Liver (tissue), 9 donors: ENCODE data around the gene CCDC154. TPM values are rescaled to one million over a fixed set of nuclear protein-coding genes. Genes with fewer than 3 reads are reported as not detected.
"Not testable (repeated sequence)": the region's sequence is repeated elsewhere in the genome, so short reads cannot be mapped to it uniquely, and the experiment has no call there.

Experiments used
- DNase-seq: peaks from one replicate; pipeline ENCODE4 v3.0.0-alpha.2; 2017; ENCODE audit warnings: low spot score
- H3K27ac ChIP-seq, 2 donors: one replicate each; pipeline ENCODE4 v1.7.0; 2013; ENCODE audit warnings: inconsistent platforms in 2 of 2, low read length in 2 of 2, control low read depth in 1 of 2, low read depth in 1 of 2, mild to moderate bottlenecking in 1 of 2
- H3K27me3 ChIP-seq, 4 donors: one replicate each; pipeline versions ENCODE4 v1.6.1 to v1.7.0; 2013; ENCODE audit warnings: low read length in 3 of 4, inconsistent platforms in 1 of 4, mild to moderate bottlenecking in 1 of 4, moderate library complexity in 1 of 4; ENCODE audit not compliant: control insufficient read depth in 4 of 4, insufficient read depth in 4 of 4
- H3K36me3 ChIP-seq, 4 donors: one replicate each; pipeline versions ENCODE4 v1.6.1 to v1.7.0; 2013; ENCODE audit warnings: low read length in 3 of 4, mild to moderate bottlenecking in 3 of 4, low read depth in 1 of 4, moderate library complexity in 1 of 4; ENCODE audit not compliant: control insufficient read depth in 4 of 4, insufficient read depth in 3 of 4
- H3K4me1 ChIP-seq, 4 donors: one replicate each; pipeline versions ENCODE4 v1.6.1 to v1.7.0; 2013; ENCODE audit warnings: low read length in 3 of 4, mild to moderate bottlenecking in 3 of 4, moderate library complexity in 1 of 4; ENCODE audit not compliant: control insufficient read depth in 4 of 4, insufficient read depth in 4 of 4
- H3K4me3 ChIP-seq, 3 donors: one replicate each; pipeline versions ENCODE4 v1.6.1 to v1.7.0; 2013; ENCODE audit warnings: low read length in 3 of 3, control low read depth in 1 of 3, low read depth in 1 of 3, mild to moderate bottlenecking in 1 of 3
- H3K9ac ChIP-seq, 2 donors: one replicate each; pipeline ENCODE4 v1.7.0; 2013; ENCODE audit warnings: low read length in 2 of 2, mild to moderate bottlenecking in 2 of 2, moderate library complexity in 2 of 2, control low read depth in 1 of 2, low read depth in 1 of 2
- H3K9me3 ChIP-seq, 4 donors: one replicate each; pipeline versions ENCODE4 v1.6.1 to v1.7.0; 2013; ENCODE audit warnings: low read length in 3 of 4; ENCODE audit not compliant: control insufficient read depth in 4 of 4
- EGR1 ChIP-seq, 2 donors: IDR thresholded peaks; 2 replicates each; pipeline ENCODE4 v1.6.1; 2016 to 2018; ENCODE audit warnings: antibody characterized with exemption in 2 of 2, low read depth in 2 of 2
- FOXA2 ChIP-seq: IDR thresholded peaks from 2 replicates; pipeline ENCODE4 v1.6.1; 2016; ENCODE audit warnings: antibody characterized with exemption
- GABPA ChIP-seq, 2 donors: IDR thresholded peaks in 1 of 2; conservative IDR thresholded peaks in 1 of 2; 2 replicates each; pipeline ENCODE4 v1.6.1; 2016; ENCODE audit warnings: antibody characterized with exemption in 2 of 2, mild to moderate bottlenecking in 1 of 2, moderate library complexity in 1 of 2
- HNF4A ChIP-seq, 2 donors: conservative IDR thresholded peaks; 2 replicates each; pipeline ENCODE4 v1.6.1; 2016; ENCODE audit warnings: antibody characterized with exemption in 2 of 2, mild to moderate bottlenecking in 2 of 2
- NR2F2 ChIP-seq: IDR thresholded peaks from 2 replicates; pipeline ENCODE4 v1.6.1; 2016; ENCODE audit warnings: antibody characterized with exemption
- RAD21 ChIP-seq, 2 donors: IDR thresholded peaks; 2 replicates each; pipeline ENCODE4 v1.6.1; 2016; ENCODE audit warnings: antibody characterized with exemption in 2 of 2, mild to moderate bottlenecking in 2 of 2
- RXRA ChIP-seq, 2 donors: IDR thresholded peaks; 2 replicates each; pipeline ENCODE4 v1.6.1; 2017 to 2018; ENCODE audit warnings: antibody characterized with exemption in 2 of 2, mild to moderate bottlenecking in 1 of 2
- TAF1 ChIP-seq: conservative IDR thresholded peaks from 2 replicates; pipeline ENCODE4 v1.6.1; 2016; ENCODE audit warnings: antibody characterized with exemption, mild to moderate bottlenecking
- YY1 ChIP-seq: IDR thresholded peaks from 2 replicates; pipeline ENCODE4 v1.6.1; 2016; ENCODE audit warnings: antibody characterized with exemption, mild to moderate bottlenecking
- WGBS: extraction: QIAGEN DNeasy Blood & Tissue Kit; methylation state at CpG from one replicate; pipeline ENCODE4 v1.1.7; 2013; 5-methylcytosine and 5-hydroxymethylcytosine counted together
- polyA plus RNA-seq, 2 donors: library from polyadenylated mRNA; stranded (reverse) in 1 of 2; unstranded in 1 of 2; fragments of 200-250 nt in 1 of 2; fragments of >200 nt in 1 of 2; fragmentation: Nextera tagmentation in 1 of 2; extraction: Ambion mirVana in 1 of 2; gene quantifications; one replicate each; pipeline versions ENCODE4 v1.2.1 to v1.2.3, GENCODE V29; 2013 to 2015
- total RNA-seq, 2 donors: library from RNA; depleted of rRNA; stranded (reverse); fragments of >200 nt; gene quantifications; one replicate each; pipeline ENCODE4 v1.2.3, GENCODE V29; 2014
- TF ChIP-seq, protein P1 (sequence below): IDR thresholded peaks from 2 replicates; pipeline ENCODE4 v1.6.1; 2016; ENCODE audit warnings: antibody characterized with exemption, mild to moderate bottlenecking
- TF ChIP-seq, protein P2 (sequence below): fragments of 150-350 bp; IDR thresholded peaks from 2 replicates; pipeline ENCODE4 v1.5.1; 2017; ENCODE audit warnings: improper control_type of control experiment, low read depth, low read length; ENCODE audit not compliant: missing input control
- TF ChIP-seq, protein P3 (sequence below): IDR thresholded peaks from 2 replicates; pipeline ENCODE4 v1.6.1; 2016; ENCODE audit warnings: antibody characterized with exemption
- donor health status: healthy.
- donor health status: healthy.
- donor health status: healthy.
- donor health status: healthy.
- donor health status: healthy.

CCDC154 gene
- total and polyA plus RNA-seq, 4 donors: 0.18 to 0.42 (median 0.39) TPM; not detected in 1

DNA sequence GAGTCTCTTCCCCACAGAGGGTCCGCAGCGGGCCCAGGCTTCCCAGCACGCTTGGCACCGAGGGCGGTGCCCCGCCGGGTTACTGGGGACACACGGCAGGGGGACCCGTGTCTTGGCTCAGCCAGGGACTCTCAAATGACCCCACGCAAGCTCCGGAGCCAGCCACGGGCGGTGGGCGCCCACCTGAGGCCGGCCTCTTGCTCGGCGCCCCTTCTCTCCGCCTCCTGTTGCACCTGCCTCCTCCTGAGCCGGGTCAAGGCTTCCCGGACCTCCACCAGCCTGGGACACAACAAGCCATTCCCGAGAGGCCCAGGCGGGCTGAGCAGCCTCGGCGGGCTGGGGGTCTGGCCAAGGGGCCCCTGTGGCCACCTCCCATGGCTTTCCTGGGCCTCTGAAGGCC lies 1.7 kb downstream of the CCDC154 start (continued):
- TF ChIP-seq, protein P1, sequence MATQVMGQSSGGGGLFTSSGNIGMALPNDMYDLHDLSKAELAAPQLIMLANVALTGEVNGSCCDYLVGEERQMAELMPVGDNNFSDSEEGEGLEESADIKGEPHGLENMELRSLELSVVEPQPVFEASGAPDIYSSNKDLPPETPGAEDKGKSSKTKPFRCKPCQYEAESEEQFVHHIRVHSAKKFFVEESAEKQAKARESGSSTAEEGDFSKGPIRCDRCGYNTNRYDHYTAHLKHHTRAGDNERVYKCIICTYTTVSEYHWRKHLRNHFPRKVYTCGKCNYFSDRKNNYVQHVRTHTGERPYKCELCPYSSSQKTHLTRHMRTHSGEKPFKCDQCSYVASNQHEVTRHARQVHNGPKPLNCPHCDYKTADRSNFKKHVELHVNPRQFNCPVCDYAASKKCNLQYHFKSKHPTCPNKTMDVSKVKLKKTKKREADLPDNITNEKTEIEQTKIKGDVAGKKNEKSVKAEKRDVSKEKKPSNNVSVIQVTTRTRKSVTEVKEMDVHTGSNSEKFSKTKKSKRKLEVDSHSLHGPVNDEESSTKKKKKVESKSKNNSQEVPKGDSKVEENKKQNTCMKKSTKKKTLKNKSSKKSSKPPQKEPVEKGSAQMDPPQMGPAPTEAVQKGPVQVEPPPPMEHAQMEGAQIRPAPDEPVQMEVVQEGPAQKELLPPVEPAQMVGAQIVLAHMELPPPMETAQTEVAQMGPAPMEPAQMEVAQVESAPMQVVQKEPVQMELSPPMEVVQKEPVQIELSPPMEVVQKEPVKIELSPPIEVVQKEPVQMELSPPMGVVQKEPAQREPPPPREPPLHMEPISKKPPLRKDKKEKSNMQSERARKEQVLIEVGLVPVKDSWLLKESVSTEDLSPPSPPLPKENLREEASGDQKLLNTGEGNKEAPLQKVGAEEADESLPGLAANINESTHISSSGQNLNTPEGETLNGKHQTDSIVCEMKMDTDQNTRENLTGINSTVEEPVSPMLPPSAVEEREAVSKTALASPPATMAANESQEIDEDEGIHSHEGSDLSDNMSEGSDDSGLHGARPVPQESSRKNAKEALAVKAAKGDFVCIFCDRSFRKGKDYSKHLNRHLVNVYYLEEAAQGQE: no peak
- TF ChIP-seq GABPA (IDR thresholded peaks at IDR 0.05 in 1 of 2, conservative IDR thresholded peaks at IDR 0.05 in 1 of 2) (no peak), RAD21 (IDR thresholded peaks at IDR 0.05) (no peak)
- TF ChIP-seq, protein P2, sequence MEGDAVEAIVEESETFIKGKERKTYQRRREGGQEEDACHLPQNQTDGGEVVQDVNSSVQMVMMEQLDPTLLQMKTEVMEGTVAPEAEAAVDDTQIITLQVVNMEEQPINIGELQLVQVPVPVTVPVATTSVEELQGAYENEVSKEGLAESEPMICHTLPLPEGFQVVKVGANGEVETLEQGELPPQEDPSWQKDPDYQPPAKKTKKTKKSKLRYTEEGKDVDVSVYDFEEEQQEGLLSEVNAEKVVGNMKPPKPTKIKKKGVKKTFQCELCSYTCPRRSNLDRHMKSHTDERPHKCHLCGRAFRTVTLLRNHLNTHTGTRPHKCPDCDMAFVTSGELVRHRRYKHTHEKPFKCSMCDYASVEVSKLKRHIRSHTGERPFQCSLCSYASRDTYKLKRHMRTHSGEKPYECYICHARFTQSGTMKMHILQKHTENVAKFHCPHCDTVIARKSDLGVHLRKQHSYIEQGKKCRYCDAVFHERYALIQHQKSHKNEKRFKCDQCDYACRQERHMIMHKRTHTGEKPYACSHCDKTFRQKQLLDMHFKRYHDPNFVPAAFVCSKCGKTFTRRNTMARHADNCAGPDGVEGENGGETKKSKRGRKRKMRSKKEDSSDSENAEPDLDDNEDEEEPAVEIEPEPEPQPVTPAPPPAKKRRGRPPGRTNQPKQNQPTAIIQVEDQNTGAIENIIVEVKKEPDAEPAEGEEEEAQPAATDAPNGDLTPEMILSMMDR: no peak

DNA sequence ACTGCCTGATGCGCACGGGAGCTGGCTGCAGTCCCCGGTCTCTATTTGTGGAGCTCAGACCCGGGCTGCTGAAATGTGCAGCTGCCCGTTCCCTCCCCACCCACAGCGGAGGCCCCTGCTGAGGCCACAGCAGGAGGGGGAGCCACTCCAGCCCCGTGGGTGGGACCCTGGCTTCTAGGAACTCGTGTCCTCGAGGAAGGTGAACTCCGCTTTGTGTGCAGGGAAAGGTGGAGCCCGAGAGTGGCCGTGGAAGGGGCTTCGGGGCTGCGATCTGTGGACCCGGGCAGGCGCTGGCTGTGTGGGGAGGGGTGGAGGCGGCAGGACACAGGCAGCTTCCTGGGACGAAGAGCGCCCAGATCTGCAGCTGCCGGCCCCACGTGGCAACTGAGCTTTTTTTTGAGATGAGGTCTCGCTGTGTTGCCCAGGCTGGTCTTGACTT lies 2.9 kb downstream of the CCDC154 start:
- Histone ChIP-seq H3K9ac (no peak overlapping the region), H3K27me3 (no peaks in the 10 kb centered on the region), H3K36me3 (peaks cover 0 to 6% (median 2%) of the 10 kb centered on the region in 4 donors), H3K27ac (no peak overlapping the region), H3K9me3 (no peaks in the 10 kb centered on the region), H3K4me1 (no peaks in the 10 kb centered on the region), H3K4me3 (no peak overlapping the region)
- WGBS: 77% methylated on average over 22 of the region's 22 CpGs
- TF ChIP-seq EGR1 (IDR thresholded peaks at IDR 0.05; ENCODE audit: low read depth in 2 of 2) (no peak), FOXA2 (no peak)
- DNase-seq: no peak

DNA sequence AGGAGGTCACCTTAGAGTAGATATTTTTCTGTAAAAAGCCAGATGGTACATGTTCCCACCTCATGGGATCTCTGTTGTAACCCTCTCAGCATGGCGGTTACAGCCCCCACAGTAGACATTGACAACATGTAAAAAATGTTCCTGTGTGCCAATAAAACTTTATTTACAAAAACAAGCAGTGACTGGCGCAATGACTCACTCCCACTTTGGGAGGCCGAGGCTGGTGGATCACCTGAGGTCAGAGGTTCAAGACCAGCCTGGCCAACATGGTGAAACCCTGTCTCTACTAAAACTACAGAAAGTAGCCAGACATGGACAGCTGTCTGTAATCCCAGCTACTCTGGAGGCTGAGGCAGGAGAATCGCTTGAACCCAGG lies 4.7 kb downstream of the CCDC154 start:
- H3K4me3 ChIP-seq, H3K27ac ChIP-seq, H3K9ac ChIP-seq, H3K27me3 ChIP-seq, H3K4me1 ChIP-seq, DNase-seq, H3K36me3 ChIP-seq, H3K9me3 ChIP-seq: not testable (repeated sequence)
- 93% methylated on average over 4 of the region's 4 CpGs for WGBS

DNA sequence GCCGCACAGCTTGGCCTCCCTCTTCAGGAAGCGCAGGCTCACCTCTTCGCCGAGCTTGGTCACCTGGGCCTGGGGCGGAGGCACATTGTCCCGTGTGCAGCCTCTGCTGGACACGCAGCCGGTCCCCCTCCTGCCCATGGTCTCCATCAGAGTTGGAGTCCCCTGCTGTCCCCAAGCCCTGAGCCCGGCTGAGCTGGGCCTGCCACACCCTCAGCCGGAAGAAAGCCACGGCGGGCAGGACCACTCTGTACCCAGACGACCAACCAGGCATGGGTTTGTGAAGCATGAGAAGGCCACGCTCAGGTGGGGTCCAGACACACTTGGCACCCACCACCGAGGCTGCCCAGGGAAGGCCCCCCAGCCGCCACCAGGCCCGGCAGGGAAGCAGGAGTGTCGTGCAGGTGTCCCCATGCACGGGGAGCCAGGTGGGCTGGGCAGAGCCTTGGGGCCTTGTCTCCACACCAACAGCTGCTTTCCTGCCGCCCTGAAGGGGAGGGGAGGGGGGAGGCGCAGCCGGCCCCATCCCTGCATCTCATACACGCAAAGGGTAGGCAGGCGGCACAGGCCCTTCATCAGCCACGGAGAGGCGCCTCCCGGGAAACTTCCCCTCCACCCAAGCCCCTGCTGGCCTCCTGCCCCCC lies 5.2 kb downstream of the CCDC154 start:
- WGBS: 89% methylated on average over 27 of the region's 27 CpGs
- Histone ChIP-seq H3K27ac (no peak overlapping the region), H3K4me1 (no peaks in the 10 kb centered on the region), H3K9ac (no peak overlapping the region), H3K4me3 (no peak overlapping the region), H3K36me3 (no peaks in the 10 kb centered on the region), H3K9me3 (no peaks in the 10 kb centered on the region), H3K27me3 (no peaks in the 10 kb centered on the region)
- no peak for DNase-seq
- TF ChIP-seq FOXA2 (no peak), EGR1 (IDR thresholded peaks at IDR 0.05; ENCODE audit: low read depth in 2 of 2) (no peak), TAF1 (no peak), RXRA (IDR thresholded peaks at IDR 0.05) (no peak), HNF4A (conservative IDR thresholded peaks at IDR 0.05) (no peak), YY1 (no peak), NR2F2 (no peak), GABPA (IDR thresholded peaks at IDR 0.05 in 1 of 2, conservative IDR thresholded peaks at IDR 0.05 in 1 of 2) (no peak)
- TF ChIP-seq, protein P2: no peak
- TF ChIP-seq, protein P3, sequence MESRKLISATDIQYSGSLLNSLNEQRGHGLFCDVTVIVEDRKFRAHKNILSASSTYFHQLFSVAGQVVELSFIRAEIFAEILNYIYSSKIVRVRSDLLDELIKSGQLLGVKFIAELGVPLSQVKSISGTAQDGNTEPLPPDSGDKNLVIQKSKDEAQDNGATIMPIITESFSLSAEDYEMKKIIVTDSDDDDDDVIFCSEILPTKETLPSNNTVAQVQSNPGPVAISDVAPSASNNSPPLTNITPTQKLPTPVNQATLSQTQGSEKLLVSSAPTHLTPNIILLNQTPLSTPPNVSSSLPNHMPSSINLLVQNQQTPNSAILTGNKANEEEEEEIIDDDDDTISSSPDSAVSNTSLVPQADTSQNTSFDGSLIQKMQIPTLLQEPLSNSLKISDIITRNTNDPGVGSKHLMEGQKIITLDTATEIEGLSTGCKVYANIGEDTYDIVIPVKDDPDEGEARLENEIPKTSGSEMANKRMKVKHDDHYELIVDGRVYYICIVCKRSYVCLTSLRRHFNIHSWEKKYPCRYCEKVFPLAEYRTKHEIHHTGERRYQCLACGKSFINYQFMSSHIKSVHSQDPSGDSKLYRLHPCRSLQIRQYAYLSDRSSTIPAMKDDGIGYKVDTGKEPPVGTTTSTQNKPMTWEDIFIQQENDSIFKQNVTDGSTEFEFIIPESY: no peak
